LNCAP (cell line): ENCODE measurements around the gene BCL2L1.

ENCODE experiments used
- CTCF ChIP-seq: fragments of 450-650 bp; IDR thresholded peaks from 2 replicates; pipeline ENCODE4 v1.5.1; 2017; ENCODE audit warnings: mild to moderate bottlenecking

The BCL2L1 gene

DNA sequence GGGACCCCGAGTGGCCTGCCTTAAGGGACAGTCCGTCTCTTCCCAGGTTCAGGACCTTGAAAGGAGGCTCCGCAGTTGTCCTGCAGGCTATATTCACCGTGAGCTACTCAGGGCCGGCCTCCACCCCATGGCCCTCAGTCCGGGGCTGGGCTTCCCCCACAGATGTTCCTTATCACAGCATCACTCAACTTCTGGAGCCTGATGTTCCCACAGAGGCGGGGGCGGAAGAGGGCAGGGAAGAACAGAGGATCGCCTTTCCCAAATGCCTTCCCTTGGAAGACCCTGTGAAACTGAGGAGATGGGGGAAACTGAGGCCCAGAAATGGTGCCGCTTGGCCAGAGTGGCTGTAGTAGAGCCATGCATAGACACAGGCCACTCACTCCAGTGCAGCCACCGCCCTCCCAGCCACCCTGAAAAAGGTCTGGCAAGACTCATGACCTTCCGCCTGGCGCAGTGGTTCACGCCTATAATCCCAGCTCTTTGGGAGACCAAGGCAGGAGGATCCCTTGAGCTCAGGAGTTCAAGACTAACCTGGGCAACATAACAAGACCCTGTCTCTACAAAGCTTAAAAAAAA, 89.2 kb downstream of the BCL2L1 start:
- TF ChIP-seq CTCF: no peak

- TF ChIP-seq CTCF: no peak
Observed at GRCh38 chr20:31632548-31633338, 89.9 kb downstream of the BCL2L1 start.

- no peak for TF ChIP-seq CTCF
Observed at GRCh38 chr20:31630187-31630790, 92.4 kb downstream of the BCL2L1 start.

GRCh38 chr20:31620246-31620645, 102.4 kb downstream of the BCL2L1 start:
- TF ChIP-seq CTCF: no peak

- no peak for TF ChIP-seq CTCF
Observed at GRCh38 chr20:31617432-31618104, 105.1 kb downstream of the BCL2L1 start.

GRCh38 chr20:31615416-31615815, 107.3 kb downstream of the BCL2L1 start:
- TF ChIP-seq CTCF: no peak
